GM21528 (cell line): ENCODE data around the gene ENTPD2.

Experiments used
- ATAC-seq: cut with Tn5 transposase; IDR thresholded peaks from one replicate; pipeline ENCODE4 v1.9.1; 2021; ENCODE audit warnings: mild to moderate bottlenecking, moderate library complexity; ENCODE audit not compliant: unreplicated experiment, low FRiP score

The ENTPD2 gene

DNA sequence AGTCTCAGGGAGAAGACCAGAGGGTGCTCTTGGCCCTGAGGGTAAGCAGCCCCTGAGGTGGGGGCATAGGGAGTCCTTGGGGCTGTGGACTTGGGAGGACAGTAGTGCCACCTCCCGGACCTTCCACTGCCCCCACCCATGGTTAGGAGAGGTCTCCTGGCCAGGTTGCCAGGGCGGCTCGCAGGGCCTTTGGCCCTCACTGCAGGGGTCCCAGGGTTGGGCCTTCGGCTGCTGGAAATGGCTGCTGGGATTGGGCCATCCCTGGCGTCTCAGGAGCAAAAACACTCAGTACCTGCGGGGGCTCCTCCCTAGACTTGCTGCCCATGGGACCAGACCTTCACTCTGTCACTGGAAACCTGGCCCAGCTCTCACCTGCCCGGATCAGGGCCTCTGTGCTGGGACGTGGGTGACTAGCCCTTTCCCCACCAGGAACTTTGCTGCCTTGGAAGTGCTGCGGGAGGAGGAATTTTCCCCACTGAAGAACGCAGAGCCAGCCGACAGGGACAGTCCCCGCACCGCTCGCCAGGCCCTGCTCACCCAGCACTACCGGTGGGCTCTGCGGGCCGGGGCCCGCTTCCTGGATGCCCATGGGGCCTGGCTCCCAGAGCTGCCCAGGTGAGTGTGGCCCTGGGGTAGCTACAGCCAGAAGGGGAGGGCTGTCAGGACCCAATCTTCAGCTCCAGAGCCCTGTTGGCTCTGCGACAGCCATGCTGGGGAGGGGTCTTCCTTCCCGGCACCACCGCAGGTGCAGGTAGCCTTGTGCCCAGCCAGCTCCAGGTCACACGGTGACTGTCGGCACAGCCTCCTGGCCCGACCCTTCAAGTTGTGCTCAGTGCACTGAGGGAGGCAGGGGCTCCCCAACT lies 26.6 kb upstream of the ENTPD2 start:
- no peak for ATAC-seq

DNA sequence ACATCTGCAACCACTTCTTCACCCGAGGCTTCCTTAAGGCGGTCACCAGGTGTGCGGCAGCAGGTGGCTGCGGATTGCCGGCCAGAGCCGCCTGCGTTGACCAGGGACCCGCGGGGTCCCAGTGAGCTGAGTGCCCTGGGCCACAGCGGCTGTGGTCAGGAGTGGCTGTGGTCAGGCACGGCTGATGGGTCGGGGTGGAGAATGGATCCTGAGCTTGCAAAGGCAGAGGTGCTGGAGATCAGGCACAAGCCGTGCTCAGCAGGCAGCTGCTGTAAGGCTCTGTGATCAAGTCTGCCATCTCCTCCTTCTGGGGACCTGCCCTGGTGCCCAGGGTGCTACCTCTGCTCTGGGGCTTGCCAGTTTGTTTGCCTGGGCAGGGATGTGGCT lies 25.5 kb upstream of the ENTPD2 start:
- no peak for ATAC-seq

DNA sequence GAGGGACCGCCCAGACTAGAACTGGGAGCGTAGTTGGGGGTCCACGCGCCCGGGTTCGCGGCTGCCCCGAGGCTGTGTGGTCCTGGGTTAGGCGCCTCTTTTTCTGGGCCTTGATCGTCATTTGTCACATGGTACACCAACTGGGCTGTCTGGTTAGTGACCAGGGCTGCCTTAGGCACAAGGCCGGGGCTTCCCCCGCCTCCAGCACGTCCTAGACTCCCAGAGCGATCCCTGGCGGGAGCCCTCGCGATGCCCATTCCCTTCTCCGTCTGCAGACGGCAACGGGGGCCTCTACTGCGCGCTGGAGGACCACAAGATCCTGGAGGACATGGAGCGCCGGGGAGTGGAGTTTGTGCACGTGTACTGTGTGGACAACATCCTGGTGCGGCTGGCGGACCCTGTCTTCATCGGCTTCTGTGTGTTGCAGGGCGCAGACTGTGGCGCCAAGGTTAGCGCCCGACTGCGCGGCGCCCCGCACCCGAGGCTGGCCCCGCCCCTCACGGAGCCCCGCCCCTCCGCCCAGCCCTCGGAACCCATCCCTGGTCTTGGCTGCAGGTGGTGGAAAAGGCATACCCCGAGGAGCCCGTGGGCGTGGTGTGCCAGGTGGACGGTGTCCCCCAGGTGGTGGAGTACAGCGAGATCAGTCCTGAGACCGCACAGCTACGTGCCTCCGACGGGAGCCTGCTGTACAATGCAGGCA lies 25.0 kb upstream of the ENTPD2 start:
- no peak for ATAC-seq

DNA sequence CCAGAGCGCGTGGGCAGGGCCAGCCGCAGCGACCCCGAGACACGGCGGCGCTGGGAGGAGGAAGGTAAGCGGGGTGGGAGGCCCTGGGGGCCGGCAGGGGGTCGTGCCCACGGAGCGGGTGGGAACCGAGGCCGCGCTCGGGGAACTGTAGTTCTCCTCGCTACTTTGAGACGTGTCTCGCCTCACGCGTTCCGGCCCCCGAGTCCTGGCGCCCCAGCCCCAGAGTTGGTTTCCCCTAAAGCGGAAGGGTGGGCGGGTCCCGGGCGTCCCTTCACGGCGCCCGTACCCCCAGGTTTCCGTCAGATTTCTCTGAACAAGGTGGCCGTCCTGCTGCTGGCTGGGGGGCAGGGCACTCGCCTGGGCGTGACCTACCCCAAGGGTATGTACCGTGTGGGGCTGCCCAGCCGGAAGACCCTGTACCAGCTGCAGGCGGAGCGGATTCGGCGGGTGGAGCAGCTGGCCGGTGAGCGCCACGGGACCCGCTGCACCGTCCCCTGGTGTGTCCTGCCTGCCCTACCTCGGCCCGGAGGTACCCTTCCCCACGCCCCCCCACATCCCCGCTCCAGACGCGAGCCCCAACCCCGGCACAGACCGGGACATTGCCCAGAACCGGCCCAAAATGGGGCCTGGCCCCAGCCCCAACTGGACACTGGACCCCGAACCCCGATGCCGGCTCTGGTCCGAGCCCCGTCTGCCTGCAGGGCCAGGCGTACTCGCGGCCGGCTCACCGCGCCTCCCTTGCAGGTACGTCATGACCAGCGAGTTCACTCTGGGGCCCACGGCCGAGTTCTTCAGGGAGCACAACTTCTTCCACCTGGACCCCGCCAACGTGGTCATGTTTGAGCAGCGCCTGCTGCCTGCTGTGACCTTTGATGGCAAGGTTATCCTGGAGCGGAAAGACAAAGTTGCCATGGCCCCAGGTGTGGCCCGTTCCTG lies 24.2 kb upstream of the ENTPD2 start:
- no peak for ATAC-seq

DNA sequence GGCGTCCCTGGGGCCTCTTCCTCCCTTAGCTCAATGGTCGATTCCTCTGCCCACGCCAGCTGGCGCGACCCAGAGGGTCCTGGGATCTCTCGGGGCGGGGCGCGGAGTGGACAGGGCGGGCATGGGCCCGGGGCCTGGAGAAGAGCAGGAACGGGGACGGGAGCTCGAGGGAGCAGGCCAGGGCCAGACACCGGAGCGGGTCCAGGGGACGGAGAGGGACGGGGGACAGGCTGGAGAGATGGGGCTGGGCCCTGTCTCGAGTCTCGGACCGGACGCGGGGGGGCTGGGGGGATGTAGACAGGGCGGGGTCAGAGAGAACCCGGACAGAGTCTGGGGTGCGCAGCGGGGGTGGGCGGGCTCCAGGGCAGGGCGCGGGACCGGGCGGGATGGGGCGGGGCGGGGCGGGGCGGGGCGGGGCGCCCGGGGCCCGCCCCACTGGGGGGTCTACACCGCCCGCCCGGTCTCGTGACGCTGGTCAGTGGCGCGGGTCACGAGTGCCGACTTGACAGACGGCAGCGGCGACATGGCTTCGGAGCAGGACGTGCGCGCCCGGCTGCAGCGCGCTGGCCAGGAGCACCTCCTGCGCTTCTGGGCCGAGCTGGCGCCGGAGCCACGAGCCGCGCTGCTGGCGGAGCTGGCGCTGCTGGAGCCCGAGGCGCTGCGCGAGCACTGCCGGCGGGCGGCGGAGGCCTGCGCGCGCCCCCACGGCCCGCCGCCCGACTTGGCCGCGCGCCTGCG lies 23.3 kb upstream of the ENTPD2 start, which contains the start of gene UAP1L1:
Gene UAP1L1, plus strand, starts transcription at position 508 of the 738 bp plus-strand sequence. Its CDS starts 16 bp downstream, at position 524.
- no peak for ATAC-seq

DNA sequence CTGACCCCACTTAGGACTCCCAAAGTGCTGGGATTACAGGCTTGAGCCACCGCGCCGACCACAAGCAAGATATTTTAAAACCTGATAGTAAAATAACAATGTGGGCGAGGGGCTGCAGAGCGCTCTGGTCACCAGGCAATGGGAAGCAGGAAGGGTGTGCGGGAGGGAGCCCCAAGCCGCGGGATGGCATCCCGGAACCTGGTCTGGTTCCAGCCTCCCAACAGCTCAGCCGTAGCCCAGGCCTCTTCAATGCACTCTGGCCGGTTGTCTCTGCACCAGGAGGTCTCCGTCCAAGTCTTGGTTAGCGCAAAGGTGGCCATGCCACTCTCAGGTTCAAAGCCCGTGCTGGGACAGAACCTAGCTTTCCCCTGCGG lies 22.8 kb upstream of the ENTPD2 start:
- ATAC-seq, result no peak

DNA sequence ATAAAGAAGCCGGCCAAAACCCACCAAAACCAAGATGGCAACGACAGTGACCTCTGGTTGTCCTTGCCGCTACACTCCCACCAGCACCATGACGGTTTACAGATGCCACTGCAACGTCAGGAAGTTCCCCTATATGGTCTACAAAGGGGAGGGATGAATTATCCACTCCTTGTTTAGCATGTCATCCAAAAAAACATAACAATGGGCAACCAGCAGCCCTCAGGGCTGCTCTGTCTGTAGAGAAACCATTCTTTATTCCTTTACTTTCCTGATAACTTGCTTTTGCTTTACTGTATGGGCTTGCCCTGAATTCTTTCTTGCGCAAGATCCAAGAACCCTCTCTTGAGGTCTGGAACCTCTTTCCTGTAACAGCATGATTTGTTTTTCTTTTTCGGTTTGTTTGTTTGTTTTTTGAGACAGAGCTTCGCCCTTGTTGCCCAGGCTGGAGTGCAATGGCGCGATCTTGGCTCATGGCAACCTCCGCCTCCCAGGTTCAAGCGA lies 21.5 kb upstream of the ENTPD2 start:
- ATAC-seq, result no peak

DNA sequence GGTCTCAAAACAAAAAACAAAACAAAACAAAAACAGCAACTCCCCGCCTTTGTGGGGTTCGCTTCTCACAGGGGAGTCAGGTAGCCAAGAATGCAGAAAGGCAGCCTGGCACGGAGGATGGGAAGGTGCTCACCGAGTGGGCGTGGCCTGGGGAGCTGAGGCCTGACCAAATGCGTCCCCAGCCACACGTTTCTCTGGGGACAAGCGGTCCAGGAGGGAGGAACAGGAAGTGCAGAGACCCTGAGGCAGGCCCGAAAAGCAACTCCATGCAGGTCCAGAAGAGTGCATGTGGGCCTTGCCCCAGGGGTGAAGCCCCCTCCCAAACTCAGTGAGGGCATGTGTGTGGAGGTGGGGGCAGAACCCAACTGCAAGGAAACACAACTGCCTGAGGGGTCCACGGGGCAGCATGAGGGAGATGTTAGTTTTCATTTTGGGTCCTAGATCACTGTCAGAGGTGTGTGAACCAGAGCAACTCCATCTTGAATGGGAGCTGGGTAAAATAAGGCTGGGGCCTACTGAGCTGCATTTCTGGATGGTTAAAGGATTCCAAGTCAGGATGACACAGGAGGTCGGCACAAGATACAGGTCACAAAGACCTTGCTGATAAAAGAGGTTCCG lies 20.9 kb upstream of the ENTPD2 start:
- no peak for ATAC-seq

DNA sequence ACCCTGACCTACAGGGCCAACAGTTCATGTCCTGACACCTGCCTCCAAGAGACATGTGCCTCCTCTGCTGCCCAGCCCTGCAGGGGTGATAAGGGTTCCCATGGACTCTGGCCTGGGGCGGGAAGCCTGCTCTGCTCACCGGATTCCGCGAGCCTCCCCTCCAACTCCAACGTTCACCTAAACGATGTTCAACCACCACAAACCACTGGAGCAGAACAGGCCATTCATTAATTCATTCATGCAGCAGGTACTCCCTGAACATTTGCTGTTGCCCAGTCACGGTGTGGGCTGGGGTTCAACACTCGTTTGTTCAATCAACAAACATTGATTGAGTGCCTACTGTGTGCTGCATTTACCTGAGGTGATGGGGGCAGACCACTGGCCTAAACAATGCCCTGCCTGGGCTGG lies 20.1 kb upstream of the ENTPD2 start:
- no peak for ATAC-seq

DNA sequence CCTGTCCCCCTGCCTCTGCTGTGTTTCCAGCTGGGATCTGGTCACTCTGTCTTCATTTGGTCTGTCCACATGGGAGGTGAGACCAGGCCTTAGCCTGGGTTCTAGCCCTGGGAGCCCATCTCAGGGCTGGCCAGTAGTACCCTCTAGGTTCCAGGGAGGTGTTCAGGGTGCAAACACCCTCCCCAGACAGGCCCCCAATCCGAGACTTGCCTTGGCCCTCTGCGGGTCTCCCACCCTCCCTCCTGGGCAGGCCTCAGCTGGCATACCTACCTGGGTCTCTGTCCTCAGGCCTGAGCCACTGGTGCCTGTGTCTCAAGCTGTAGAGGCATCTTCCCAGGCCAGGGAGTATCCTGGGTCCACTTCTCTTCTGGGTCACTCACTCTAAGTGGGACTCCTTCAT lies 17.4 kb upstream of the ENTPD2 start:
- ATAC-seq, result no peak

DNA sequence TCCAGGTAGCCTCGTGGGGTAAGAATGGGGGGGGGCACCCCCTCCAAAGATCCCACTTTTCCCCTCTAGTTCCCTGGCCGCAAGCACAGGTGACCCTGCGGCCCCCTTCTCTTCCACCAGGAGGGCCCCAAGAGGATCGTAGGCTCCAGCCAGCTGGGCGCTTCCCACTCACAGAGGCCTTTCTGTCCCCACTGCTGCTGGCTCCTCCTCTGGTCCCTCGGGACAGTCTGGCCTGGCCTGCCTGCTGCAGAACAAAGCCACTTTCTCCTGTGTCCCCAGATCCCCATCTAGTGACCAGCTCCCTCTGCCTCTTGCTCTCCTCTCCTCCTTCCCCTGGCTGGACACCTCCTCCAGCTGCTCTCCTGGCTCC lies 17.0 kb upstream of the ENTPD2 start:
- no peak for ATAC-seq

DNA sequence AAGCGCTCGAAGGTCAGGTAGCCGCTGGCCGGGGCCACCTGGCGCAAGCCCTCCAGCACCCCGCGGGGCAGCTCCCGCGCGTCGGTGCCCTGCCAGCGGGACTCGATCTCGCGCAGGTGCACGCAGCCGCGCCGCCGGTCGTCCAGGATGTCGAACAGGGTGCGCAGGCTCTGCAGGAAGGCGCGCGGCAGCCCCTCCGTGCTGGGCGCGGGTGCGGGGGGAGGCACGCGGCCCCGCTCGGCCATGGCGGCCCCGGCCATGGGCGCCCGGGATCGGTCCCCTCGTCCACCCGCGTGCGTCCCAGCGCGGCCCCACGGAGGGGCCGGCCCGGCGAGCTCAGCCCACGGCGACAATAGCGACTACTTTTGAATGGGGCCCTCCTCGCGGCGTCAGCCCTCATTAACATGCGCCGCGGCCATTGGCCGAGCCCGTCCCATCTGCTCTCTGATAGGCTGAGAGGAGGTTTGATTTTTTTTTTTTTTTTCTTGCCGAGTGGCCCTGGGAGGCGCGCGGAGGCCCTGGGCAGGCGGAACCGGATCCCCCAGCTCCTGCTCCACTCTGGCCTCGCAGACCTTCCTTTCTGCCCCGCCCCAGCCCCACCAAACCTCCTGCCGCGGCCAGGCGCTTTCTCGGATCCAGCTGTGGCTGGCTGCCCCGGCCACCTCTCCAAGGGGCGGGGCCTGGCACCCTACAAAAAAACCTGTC lies 16.5 kb upstream of the ENTPD2 start, which contains the start of gene SAPCD2:
Gene SAPCD2, minus strand, starts transcription at position 357 of the 705 bp plus-strand sequence. Its CDS starts 97 bp downstream, at position 260.
- peak; percentile 64 for ATAC-seq

DNA sequence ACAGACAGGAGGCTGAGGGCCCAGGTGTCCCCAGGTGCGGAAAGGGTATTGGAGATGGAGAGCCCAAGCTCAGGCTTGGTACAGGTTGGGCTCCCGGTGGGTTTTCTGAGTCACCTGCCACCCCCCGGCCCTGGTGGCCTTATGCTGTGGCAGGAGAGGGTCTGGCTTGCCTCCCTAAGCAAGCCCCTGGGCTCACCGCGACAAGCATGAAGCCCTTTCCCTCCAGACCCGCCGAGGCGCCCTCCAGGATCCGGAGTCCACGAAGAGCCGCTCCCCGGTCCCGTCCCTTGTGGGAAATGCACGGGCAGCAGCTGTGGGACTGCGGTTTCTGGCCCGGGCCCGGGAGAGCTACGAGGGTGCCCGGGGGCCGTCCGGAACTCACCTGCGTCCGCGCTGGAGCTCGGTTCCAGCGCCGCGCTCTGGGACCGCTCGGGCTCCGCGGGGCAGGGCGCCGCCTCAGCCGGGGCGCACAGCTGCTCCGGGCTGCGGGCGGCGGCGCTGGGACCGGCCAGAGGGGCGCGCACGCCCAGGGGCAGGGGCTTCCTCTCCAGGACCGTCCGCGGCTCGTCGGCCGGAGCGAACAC lies 15.7 kb upstream of the ENTPD2 start:
- no peak for ATAC-seq

DNA sequence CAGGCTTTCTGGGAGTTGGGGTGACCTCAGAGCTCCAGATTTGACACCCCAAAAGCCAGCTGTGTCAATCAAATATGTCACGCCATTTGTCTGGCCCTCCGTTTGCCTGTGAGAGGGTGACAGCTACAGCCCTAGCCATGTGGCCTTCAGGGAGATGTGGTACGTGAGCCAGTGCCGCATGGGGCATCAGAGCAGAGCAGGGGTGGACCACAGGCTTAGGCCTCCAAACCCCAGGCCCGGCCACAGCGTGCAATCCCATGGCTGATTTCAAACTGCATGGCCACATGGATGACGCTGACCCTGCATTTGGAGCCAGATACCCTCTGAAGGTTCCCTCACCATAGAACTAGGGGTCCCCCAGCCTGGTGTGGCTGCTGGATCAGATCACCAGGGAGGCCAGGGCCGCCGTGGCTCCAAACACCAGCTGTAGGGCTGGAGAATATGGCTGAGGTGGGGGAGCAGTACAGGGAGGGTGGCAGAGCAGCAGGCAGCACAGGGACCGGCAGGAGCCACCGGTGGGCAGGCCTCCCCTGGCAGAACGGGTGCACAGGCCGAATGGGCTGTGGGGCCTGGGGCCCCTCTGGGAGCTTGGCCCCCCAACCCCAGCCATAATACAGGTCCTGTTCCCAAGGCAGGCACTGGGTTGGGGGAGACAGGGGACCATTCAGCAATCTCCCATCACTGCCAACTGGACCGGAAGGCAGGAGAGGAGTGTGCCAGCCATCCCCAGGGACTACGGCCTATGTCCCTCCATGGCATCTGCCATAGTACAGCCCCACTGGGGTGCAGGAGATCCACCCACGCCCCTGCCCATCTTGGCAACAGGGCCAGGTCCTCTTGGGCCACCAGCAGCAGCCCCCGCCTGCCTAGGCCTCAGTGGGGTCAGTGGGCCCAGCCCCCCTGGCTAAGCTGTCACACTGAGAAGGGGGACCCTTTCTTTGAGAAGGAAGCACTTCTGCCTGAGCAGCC lies 15.0 kb upstream of the ENTPD2 start:
- no peak for ATAC-seq

DNA sequence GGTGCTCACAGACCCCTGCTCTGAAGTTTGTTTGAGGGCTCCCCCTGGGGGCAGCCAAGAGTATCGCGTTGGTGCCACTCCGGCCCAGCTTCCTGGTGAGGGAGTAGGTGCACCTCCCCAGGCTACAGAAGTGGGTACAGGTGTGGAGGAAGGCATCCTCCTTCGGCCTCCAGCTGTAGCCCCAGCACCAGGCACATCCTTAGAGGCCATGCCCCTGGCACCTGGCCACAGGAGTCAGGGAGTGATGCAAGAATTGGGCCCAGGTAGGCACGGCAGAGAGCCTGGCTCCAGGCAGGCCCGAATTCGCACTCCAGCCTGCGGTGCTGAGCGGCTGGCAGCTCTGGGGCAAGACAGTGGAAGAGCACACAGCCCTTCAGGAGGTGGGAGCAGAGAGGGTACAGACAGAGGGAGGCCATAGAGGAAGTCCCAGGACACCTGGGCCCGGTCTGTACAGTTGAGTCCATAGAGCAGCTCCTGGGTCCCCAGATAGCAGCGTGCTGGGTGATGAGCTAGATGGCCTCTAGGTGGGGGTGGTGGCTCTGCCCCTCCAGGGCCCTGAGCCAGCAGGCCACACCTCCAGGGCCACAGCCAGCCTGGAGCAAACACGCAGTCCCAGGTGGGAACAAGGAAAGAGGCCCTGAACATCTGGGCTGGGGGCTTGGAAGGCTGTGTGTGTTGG lies 14.1 kb upstream of the ENTPD2 start:
- ATAC-seq, result peak; percentile 42

DNA sequence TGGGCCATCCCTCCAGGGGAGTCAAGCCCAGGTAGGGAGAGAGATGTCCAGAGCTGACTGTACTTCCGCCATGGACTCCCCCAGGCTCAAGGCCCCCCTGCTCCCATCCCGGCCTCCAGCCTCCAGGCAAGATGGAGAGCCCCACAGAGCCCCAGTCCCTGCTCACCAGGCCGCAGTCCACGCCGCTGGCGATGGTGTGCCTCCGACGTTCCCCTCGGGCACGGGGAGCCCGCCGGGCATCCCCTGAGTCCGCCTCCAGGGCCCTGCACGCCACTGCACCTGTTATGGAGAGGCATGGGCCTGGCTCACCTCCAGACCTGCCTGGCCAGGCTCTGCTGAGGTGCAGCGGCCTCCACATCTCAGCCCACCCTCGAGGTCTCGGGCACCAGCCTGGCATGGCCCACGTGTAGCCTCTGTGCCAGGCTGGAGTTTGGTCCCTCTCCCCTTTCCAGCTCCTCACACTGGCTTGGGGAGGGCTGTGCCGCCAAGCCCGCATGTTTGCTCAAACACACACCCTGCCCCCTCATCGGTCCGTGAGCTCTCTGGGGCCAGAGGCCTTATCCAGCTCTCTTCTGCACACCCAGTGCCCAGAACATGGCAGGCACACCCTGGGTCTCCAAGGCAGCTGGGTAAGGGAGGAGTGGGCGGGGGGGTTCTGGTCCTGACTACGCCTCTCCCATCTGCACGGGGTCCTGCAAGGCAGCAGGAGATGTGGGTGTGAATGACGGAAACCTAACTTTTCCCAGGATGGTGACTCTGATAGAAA lies 12.4 kb upstream of the ENTPD2 start:
- no peak for ATAC-seq
